SIG-M5 (cell line): Measurements from ENCODE around the gene TNNT2.

Source experiments
- DNase-seq: peaks from one replicate; lab custom pipeline; 2025; lab: John Stamatoyannopoulos, UW

TNNT2 gene

DNA sequence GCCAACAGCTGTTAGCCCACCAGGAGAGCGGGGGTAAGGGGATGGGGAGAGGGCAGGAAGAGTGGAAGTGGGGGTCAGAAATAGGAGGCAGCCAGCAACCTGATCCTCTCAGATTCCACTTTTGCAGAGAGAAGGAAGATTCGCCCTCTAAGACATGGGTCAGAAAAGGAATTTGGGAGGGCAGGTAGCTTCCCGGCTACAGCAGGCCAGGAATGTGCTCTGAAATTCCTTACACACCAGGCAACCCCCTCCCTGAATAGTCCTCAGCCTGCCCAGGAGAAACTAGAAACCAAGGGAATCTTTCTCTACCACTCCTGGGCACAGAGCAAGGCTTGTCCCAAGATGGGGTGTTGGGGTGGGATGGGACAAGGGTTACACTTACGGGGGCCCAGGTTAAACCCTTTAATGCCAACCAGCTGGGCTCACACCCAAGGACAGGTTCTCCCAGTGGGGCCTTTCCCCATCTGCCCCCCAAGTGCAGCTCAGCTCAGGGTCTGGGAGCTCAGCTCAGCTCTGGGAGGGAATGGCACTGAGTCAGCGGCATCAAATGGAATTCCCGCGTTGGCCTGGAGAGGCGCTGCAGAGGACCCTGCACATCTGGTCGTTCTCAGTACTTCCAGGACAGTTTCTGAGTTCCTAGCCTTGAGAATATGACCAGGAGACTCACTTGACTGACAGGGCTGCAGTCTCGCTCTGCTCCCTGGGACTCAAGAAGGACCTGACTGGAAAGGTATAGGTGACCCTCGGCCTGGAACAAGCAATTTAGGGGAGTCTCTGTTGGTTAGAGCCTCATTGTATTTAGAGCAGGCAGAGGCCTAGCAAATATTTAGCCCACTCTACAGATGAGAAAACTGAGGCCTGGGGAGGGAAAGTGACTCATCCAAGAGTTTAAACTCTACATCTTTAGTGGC lies 761 bp downstream of the TNNT2 start:
- no peak for DNase-seq

DNA sequence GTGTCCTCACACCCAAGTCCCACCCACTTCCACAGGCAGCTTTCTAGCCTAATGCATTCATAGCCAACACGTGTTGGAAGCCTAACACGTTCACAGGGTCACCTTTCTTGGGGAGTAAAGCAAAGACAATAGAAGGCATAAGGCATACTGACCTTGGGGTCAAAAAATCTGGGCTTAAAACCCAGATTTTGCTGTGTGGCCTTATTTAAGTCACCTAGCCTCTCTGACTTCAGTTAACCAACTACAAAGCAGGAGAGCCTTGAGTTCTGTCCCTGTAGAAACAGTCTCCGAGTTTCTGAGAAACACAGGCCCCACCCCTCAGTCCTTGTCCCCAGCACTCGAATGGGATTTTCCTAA lies 1.4 kb downstream of the TNNT2 start:
- no peak for DNase-seq

DNA sequence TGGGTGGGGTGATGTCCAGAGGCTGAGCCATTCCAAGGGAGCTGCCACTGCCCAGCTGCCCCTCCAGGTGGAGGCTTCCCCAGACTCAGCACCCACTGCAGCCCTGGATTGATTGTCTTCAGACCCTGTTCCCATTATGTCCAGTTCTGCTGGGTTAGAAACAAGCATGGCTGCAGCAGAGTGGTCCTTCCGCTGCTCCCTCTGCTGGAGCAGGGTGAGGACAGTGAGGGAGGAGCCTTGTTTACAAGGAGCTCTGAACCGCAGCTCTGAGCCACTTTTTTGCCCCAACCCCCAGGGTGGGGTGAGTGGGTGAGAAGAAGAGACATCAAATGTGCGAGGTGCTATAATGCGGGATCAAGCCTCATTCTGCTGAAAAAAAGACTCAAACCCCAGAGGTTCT lies 2.3 kb downstream of the TNNT2 start:
- DNase-seq: no peak

DNA sequence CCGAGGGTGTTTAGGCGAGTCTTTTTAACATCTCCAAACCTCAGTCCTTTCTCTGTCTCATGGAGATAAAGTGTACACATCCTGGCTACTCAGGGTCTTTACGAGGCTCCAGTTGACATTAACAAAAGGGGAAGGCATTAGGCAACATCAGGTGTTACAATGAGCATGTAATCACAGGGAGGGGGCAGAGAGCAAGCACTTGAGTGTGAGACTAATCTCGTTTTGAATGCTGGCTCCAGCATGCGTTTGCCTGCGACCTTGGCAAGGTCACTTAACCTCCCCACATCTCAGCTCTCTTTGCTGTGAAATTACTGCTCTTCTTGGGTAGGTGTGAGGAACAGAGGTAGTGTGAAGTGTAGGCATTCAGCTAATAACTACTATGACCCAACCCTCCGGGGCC lies 3.1 kb downstream of the TNNT2 start:
- no peak for DNase-seq

DNA sequence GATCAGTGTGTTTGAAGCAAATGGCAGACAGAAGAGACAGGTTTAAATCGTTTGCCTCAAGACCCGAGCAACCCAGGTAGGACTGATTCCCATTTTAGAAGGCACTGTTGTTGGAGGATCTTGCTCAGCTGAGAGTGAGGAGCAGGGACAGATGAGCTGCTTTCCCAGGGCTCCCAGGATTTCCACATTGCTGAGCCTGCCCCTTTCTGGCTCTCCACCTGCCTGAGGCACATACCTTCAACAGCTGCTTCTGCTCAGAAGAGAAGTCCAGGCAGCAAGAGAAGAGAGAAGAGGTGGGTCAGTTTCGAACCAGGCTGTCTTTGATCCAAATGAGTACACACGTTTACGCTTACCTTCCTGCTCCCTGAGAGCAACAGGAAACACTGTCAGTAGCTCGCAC lies 5.7 kb downstream of the TNNT2 start:
- DNase-seq: no peak

DNA sequence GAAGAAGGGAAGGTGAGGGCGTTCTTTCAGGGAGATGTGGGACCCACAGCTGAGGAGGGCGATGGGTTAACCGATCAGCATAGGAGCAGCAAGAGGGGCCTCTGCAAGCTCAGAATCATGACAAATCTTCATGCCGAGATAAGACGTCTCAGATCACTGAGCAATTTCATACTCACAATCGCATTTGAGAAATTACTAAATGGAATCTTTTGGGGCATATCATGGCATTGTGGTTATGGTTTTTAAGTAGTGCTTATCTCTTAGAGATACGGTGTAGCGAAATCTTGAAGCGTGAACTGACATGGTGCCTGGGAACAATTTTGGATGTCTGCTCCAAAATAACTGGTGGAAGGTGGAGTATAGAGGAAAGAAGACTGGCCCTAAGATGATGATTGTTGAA lies 6.2 kb downstream of the TNNT2 start:
- DNase-seq: no peak

DNA sequence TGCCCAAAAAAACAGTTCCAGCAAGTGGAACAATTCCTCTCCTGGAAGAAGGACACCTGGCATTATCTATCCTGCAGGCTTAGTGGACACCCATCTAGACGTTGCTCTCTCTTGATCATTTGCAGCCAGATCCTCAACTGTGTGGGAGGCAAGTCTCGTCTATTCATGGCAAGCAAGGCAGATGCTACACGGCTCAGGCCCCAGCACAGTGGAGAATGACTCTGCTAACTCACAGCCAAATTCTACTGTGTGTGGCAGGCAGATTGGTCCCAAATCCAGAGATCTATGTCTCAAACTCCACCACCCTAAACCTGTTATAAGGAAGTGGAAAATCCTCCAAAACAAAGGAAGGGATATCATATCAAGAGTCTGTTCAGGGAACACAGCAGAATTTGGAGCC lies 7.0 kb downstream of the TNNT2 start:
- DNase-seq: no peak

DNA sequence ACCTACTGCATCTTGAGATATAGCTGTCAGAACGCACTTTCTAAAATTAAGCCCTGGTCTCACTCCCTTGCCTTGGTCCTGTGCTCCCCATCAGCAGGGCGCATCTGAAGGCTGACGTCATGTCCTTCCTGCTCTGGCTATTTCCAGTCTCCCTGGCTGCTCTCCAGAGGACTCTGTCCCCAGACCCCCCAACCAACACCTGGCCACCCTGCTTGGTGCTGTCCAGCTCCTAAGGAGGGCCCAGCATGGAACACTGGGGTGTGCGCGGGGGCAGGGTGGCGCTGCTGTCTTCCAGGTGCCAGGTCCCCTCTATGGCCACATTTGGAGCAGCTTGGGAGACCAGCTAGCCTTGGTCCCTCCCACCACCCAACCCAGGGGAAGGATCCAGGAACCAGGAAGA lies 8.3 kb downstream of the TNNT2 start:
- DNase-seq: no peak

DNA sequence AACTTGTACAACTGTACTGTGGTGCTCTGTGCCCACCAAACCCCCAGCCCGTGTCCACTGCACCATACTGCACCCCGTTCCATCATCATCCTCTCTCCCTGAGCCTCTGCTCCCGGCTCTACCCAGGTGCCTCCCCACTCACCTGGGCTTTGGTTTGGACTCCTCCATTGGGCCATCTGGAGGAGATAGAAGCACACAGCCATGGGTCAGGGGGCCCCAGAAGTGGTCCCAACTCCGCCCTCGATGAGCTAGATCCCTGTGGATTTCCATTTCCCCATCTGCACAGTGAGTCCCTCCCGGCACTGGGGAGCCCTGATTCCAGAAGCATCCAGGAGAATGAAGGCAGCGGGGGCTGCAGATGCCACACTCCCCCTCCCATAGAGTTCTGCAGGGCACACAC lies 10.8 kb downstream of the TNNT2 start:
- no peak for DNase-seq

DNA sequence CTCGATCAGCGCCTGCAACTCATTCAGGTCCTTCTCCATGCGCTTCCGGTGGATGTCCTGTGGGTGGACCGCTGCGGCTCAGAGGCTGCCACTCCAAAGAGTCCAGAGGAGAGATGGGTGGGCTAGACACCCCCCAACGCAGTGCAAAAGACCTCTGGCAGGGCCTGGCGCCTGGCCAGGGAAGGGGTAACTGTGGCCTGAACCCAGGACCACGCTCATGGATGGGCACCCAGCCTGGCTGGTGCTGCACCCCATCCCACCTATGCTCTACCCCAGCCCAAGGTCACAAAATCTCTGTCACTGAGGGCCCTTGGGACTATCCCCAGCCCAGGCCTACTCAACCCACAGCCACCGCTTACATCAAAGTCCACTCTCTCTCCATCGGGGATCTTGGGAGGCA lies 12.2 kb downstream of the TNNT2 start:
- DNase-seq: no peak

DNA sequence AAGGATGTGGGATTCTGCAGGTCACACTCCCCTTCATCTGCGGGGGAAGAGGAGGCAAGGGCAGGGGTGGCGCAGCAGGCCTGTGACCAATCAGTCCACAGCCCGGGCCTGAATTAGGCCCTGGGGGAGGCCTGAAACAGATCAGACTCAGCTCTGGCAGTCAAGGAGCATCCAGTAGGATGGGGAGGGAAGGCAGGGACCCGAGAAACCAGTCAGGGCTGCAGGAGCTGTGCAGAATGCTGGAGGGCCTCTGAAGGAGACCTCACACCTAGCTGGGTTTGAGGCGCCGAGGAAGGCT lies 12.7 kb downstream of the TNNT2 start:
- no peak for DNase-seq

DNA sequence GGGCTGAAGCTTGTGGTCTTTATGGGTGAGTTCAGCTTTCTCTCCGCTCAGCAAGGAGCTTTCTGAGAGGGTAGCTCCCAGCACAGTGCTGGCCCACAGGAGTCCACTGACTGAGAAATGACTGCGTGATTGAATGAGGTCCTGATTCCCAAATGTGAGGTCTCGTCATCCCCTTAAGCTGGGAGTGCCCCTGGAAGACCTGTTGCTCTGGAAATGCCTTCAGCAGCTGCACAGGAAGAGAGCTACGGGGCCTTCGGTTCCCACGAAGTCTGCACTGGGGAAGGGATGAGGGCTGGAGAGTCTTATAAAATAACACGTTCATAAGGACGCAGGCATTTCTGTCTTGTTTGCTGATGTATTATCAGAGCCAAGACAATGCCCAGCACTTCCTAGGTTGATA lies 14.0 kb downstream of the TNNT2 start:
- no peak for DNase-seq

DNA sequence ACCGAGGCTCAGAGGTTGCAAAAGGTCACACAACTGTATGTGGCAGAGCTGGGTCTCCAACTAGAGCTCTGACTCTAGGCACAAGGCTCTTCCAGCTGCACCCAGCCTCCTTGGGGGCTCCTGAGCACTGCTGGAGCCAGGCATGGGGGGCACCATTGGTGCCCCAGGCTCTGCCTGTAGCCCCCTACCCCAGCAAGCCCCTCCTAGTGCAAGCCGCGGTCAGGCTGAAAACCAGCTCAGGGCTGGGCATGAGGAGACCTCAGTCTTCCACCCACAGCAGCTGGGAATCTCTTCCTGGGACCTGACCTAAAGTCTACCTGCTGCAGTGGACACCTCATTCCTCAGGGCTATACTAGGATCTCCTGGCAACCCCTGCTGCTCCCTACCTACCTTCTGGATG lies 14.6 kb downstream of the TNNT2 start:
- DNase-seq: no peak

DNA sequence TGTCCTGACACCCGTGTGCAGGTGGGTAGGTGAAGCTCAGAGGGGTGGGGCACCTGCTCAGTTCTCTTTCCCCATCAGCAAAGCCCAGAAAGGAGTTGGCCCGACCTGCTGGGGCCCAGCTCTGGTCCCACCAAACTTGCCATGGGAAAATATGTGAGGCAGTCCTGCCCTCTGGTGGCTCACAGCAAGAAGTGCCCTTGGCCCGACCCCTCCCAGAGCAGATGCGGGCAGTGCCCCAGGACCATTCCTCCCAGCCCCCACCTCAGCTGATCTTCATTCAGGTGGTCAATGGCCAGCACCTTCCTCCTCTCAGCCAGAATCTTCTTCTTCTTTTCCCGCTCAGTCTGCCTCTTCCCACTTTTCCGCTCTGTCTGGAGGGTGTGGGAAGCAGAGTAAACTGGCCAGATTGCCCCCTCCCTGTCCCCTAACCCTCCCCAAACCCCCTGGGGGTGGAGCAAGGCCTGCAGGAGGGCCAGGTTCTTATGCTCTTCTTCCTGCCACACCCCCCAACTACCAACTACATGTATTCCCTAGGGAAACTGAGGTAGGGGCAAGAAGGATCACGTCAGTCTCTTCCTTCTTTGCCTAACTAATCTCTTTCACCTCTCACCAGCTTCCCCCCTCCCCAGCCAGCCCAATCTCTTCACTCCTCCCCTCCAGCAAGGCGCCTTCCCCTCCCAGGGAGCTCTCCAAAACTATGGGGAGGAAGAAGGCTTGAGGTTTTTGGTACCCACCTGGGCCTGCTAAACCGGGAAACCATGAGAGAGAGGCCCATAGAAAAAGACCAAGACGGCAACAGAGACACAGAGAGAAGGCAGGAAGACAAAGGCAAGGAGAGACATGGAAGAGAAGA lies 15.6 kb downstream of the TNNT2 start:
- DNase-seq: no peak

DNA sequence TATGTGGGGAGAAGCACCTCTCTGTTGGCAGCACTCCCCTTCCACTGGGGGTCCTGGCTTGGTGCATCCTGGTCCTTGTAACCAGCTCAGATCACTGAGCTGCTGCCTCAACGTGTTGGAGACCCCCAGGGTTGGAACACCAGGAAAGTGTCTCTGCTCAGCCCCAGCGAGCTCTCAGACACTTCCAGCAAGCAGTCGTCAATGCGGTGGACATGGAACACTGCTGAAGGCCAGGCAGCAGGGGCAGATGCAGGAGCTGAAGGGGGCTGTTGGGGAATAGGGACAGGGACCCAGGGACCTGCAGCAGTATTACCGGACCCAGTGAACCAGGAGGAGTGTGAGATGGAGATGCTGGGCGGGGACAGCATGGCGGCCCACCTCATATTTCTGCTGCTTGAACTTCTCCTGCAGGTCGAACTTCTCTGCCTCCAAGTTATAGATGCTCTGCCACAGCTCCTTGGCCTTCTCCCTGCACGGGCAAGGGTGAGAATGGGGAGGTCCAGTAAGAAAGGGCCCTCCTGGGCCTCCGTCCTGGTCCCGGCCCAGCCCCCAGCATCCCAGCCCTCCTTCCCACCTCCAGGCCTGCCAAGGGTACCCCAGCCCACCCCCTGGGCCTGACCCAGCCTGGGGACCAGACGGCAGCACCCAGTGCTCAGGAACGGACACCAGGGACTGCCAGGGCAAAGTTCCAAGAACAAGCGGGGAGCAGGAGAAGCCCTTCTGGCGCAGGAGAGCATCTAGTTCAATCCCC lies 16.4 kb downstream of the TNNT2 start:
- no peak for DNase-seq

DNA sequence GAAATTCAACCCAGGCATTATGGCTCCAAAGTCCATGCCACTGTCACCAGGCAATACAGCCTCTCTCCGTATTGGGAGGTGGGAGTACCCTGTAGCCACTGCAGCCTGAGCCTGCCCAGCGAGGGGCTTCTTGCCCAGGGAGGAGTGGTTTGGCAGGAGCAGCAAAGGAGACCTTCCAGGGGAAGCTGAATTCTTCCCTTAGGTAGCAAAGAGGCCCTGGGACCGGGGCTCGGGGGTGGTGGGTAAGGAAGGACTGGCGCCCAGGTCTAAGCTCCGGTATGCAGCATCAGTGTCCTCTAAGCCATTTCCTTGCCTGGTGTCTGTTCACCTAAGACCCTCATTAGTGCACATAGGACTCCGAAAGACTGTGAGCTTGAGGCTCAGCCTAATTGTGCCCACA lies 17.0 kb downstream of the TNNT2 start:
- no peak for DNase-seq

DNA sequence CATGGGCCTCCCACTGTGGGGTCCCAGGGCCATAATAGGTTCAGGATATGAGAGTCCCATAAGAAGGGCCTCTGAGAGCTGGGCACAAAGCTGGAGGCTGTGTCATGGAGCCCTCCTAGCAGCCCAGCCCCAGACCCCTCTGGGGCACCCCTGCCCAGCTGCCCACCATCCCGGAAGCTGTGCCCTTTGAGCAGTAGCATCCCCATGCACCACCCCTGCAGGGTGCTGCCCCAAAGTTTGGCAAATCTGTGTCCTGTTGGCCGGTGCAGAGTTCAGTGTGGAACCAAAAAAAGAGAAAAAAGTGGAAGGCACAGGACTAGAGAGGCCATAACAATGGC lies 17.6 kb downstream of the TNNT2 start:
- no peak for DNase-seq

DNA sequence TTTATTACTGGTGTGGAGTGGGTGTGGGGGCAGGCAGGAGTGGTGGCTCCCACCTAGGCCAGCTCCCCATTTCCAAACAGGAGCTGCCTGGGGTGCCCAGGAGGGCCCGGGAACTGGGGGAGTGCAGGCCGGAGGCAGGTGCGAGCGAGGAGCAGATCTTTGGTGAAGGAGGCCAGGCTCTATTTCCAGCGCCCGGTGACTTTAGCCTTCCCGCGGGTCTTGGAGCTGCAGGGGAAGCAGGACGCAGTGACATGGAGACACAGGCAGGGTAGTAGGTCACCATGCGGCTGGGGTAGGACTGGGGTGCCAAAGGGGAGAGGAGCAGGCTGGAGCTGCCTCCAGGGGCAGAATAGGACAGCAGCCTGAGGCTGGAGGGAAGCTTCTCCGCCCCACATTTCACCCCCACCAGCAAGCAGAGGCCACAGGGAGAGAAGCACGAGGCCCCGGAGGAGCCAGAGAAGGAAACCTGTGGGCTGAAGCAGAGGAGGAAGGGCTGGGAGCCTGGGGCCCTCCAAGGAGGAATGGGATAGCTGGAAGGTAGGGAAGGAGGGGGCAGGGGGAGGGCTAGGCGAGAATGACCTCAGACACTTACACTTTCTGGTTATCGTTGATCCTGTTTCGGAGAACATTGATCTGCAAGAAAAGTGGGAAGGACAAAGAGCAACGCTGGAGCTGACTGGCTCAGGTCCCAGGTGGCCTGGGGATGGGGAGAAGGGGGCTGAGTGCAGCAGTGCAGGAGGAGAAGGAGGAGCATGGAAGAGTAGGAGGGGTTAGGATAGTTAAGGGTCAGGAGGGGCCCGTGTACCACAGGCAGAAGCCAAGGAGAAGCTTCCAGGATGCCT lies 18.2 kb downstream of the TNNT2 start:
- DNase-seq: no peak

DNA sequence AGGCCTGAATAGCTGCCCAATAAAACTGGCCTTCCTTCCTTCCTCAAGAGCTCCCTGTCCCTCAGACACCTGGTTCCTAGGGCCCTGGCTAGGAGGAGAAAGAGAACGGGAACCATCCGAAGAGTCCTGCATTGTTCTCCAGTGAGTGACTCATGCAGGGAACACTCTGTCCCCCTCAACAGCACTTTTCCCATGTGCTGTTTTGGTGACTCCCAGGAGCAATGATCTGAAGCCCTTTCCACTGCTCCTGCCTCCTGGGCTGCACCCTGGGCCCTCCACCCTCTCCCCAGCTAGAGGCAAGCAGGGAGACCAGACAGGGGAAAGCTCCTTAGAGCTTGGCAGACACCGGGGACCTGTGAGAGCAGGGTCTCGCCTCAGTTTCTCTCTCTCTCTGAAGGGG lies 18.9 kb downstream of the TNNT2 start:
- no peak for DNase-seq

DNA sequence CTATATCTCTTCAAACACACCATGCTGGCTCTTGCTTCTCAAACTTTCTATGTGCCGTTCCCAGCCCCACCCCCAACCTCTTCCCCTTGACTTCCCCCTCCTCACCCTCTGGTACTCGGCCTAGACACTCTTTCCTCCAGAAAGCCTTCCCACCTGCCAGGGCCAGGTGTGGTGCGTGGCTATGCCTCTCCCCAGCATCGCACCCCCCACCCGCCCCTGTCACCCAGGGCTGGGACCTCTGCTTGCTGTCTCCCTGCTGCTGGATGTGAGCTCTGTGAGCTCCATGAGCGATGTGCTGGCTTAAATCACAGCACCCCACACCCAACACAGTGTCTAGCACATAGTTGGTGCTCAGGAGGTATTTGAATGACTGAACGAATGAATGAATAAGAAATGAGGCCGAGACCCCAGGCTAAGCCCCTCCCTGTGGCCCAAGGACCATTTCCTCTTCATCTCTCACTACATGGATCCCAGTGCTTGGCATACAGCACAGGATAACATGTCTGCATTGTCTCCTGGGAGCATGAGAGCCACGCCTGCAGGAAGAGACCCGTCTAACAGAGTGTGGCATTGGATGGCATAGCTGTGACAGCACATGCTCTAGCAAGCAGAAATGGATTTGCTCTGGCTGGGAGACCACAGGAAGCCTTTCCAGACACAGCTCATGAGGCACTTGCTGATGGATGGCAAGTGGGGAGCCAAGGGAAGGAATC lies 19.7 kb downstream of the TNNT2 start:
- no peak for DNase-seq

DNA sequence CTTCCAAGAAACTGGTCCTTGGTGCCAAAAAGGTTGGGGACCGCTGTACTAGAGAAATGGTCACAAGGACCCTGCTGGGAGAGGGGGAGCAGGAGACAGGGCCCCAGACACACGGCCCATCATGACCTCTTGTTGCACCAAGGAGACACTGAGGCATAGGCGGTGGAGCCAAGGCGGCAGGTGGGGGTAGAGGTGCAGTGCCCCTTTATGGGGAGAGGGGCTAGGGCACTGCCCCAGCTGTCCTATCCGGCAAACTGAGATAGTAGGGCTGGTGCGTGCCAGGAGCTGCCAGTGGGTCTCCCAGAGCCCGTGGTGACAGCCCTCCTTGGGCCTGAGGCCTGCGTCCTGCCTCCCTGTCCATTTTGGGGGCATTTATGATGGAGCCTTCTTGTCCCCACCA lies 20.3 kb downstream of the TNNT2 start:
- DNase-seq: no peak
